Right atrium auricular region (tissue), 2 donors: ENCODE results near the gene OXGR1. TPM values are rescaled to one million over a fixed set of nuclear protein-coding genes. Genes with fewer than 3 reads are reported as not detected.
"Not testable (repeated sequence)": the region's sequence is repeated elsewhere in the genome, so short reads cannot be mapped to it uniquely, and the experiment has no call there.

Experiments
- DNase-seq: peaks from one replicate; pipeline ENCODE4 v3.0.0-alpha.2; 2019; ENCODE audit warnings: low spot score
- H3K27ac ChIP-seq, 2 donors: fragments of 200-600 bp; sonication (generic); 1 replicate in 1 of 2; 2 replicates in 1 of 2; pipeline ENCODE4 v1.5.1; 2016 to 2019
- H3K27me3 ChIP-seq, 2 donors: fragments of 200-600 bp; sonication (generic); one replicate each; pipeline versions ENCODE4 v1.5.1 to v1.6.0; 2017 to 2019
- H3K36me3 ChIP-seq: fragments of 200-600 bp; sonication (generic); one replicate; pipeline ENCODE4 v1.5.1; 2016
- H3K4me1 ChIP-seq, 2 donors: fragments of 200-600 bp; sonication (generic); one replicate each; pipeline versions ENCODE4 v1.5.1 to v1.6.0; 2017 to 2019
- H3K4me3 ChIP-seq, 2 donors: fragments of 200-600 bp; sonication (generic); 1 replicate in 1 of 2; 2 replicates in 1 of 2; pipeline ENCODE4 v1.5.1; 2017 to 2019; ENCODE audit warnings: mild to moderate bottlenecking in 1 of 2, moderate library complexity in 1 of 2
- H3K9me3 ChIP-seq, 2 donors: fragments of 200-600 bp; sonication (generic); one replicate each; pipeline ENCODE4 v1.5.1; 2019
- CTCF ChIP-seq, 2 donors: fragments of 200-600 bp; sonication (generic); IDR thresholded peaks; one replicate each; pipeline ENCODE4 v1.5.1; 2019; ENCODE audit warnings: antibody characterized with exemption in 2 of 2
- total RNA-seq, 2 donors: library from RNA; depleted of rRNA; stranded (reverse); fragments of >200 nt; gene quantifications; one replicate each; pipeline ENCODE4 v1.1.0, GENCODE V29; 2016

Gene OXGR1
- total RNA-seq, 2 donors from 2014 or later: 2.4 TPM; not detected in 1

- no peak for DNase-seq
- no peak overlapping the region for H3K4me3 ChIP-seq
- no peaks in the 10 kb centered on the region for H3K27me3 ChIP-seq
- no peaks in the 10 kb centered on the region for H3K36me3 ChIP-seq
- no peak overlapping the region for H3K27ac ChIP-seq
- H3K9me3 ChIP-seq: no peaks in the 10 kb centered on the region
- H3K4me1 ChIP-seq: peaks cover 0 to 8% of the 10 kb centered on the region in 2 donors
- TF ChIP-seq CTCF (IDR thresholded peaks at IDR 0.05): no peak
Measured at GRCh38 chr13:96988441-96988840, 5.8 kb downstream of the OXGR1 start.

GRCh38 chr13:96984051-96984508 is 10.2 kb downstream of the OXGR1 start:
- Histone ChIP-seq H3K36me3 (no peaks in the 10 kb centered on the region), H3K27ac (peak overlapping the region in 1 of 2 donors; percentile 0), H3K27me3 (no peaks in the 10 kb centered on the region), H3K4me1 (peaks cover 0 to 11% of the 10 kb centered on the region in 2 donors), H3K9me3 (no peaks in the 10 kb centered on the region), H3K4me3 (no peak overlapping the region)
- no peak for DNase-seq
- peak in 1 of 2 donors; percentile 28 for TF ChIP-seq CTCF (IDR thresholded peaks at IDR 0.05)

GRCh38 chr13:96982672-96983071 is 11.6 kb downstream of the OXGR1 start:
- TF ChIP-seq CTCF (IDR thresholded peaks at IDR 0.05): no peak
- H3K27ac ChIP-seq: peak overlapping the region in 1 of 2 donors; percentile 6
- H3K9me3 ChIP-seq: peaks cover 0 to 4% of the 10 kb centered on the region in 2 donors
- H3K27me3 ChIP-seq: no peaks in the 10 kb centered on the region
- DNase-seq: no peak
- H3K36me3 ChIP-seq: no peaks in the 10 kb centered on the region
- H3K4me1 ChIP-seq: peaks cover 0 to 11% of the 10 kb centered on the region in 2 donors
- H3K4me3 ChIP-seq: no peak overlapping the region

- Histone ChIP-seq H3K9me3 (peaks cover 0 to 17% of the 10 kb centered on the region in 2 donors), H3K4me1 (peaks cover 0 to 11% of the 10 kb centered on the region in 2 donors)
- not testable (repeated sequence) for H3K36me3 ChIP-seq, H3K27me3 ChIP-seq, H3K4me3 ChIP-seq, DNase-seq, H3K27ac ChIP-seq
Measured at GRCh38 chr13:96979861-96980260, 14.4 kb downstream of the OXGR1 start.

GRCh38 chr13:96968027-96968426 is 26.2 kb downstream of the OXGR1 start:
- Histone ChIP-seq H3K4me3 (no peak overlapping the region), H3K4me1 (no peaks in the 10 kb centered on the region), H3K36me3 (no peaks in the 10 kb centered on the region), H3K27ac (no peak overlapping the region), H3K27me3 (no peaks in the 10 kb centered on the region), H3K9me3 (peaks cover 3 to 42% of the 10 kb centered on the region in 2 donors)
- TF ChIP-seq CTCF (IDR thresholded peaks at IDR 0.05): no peak
- DNase-seq: no peak

- no peaks in the 10 kb centered on the region for H3K36me3 ChIP-seq
- peaks cover 3 to 42% of the 10 kb centered on the region in 2 donors for H3K9me3 ChIP-seq
- H3K4me1 ChIP-seq: no peaks in the 10 kb centered on the region
- no peak overlapping the region for H3K27ac ChIP-seq
- no peak overlapping the region for H3K4me3 ChIP-seq
- TF ChIP-seq CTCF (IDR thresholded peaks at IDR 0.05): no peak
- H3K27me3 ChIP-seq: no peaks in the 10 kb centered on the region
- no peak for DNase-seq
Measured at GRCh38 chr13:96967248-96967745, 27.0 kb downstream of the OXGR1 start.
